PC-3 (cell line): ENCODE results near the gene SOAT1. TPM values are rescaled to one million over a fixed set of nuclear protein-coding genes. Genes with fewer than 3 reads are reported as not detected.
"Not testable (repeated sequence)": the region's sequence is repeated elsewhere in the genome, so short reads cannot be mapped to it uniquely, and the experiment has no call there.

Experiments used
- ATAC-seq: fragments of 200-7000 bp; cut with Tn5 transposase; 2 replicates; pipeline ENCODE4 v1.9.1; 2020; ENCODE audit warnings: mild to moderate bottlenecking, moderate library complexity
- BruUV-seq: library from RNA; stranded (reverse); fragments of 400-500 nt; replicated peaks from 2 replicates; lab custom pipeline; 2021; lab: Mats Ljungman, UMichigan
- CTCF ChIA-PET: fragments of 300-600 bp; sonication (Branson Sonifier 250); formaldehyde crosslinking; loops from one replicate; lab custom pipeline; 2022; ENCODE audit warnings: antibody characterized with exemption; lab: Charles Lee
- POLR2A ChIA-PET: fragments of 300-600 bp; sonication (Branson Sonifier 250); formaldehyde crosslinking; loops from one replicate; lab custom pipeline; 2022; ENCODE audit warnings: antibody characterized with exemption; ENCODE audit not compliant: unreplicated experiment; lab: Charles Lee
- DNase-seq: peaks from one replicate; pipeline ENCODE4 v3.0.0-alpha.2; 2015
- H2AFZ ChIP-seq: fragments of 300-600 bp; sonication (generic); 2 replicates; pipeline ENCODE4 v1.6.0; 2016; ENCODE audit warnings: antibody characterized with exemption, low read length
- H3F3A ChIP-seq: fragments of 300-600 bp; sonication (generic); one replicate; pipeline ENCODE4 v1.6.0; 2017; ENCODE audit warnings: antibody characterized with exemption, low read length, control low read depth, mild to moderate bottlenecking; ENCODE audit not compliant: unreplicated experiment
- H3K27ac ChIP-seq: fragments of 300-600 bp; sonication (generic); 2 replicates; pipeline ENCODE4 v1.5.1; 2016; ENCODE audit warnings: mild to moderate bottlenecking, low read length
- H3K27me3 ChIP-seq: fragments of 300-600 bp; sonication (generic); 2 replicates; pipeline ENCODE4 v1.6.1; 2016; ENCODE audit warnings: low read length, mixed read lengths
- H3K36me3 ChIP-seq: fragments of 300-600 bp; sonication (generic); 2 replicates; pipeline ENCODE4 v1.6.1; 2016; ENCODE audit warnings: low read depth, mixed run types, low read length, mixed read lengths
- H3K4me1 ChIP-seq: fragments of 300-600 bp; sonication (generic); 2 replicates; pipeline ENCODE4 v1.5.1; 2016; ENCODE audit warnings: low read length; ENCODE audit not compliant: insufficient read depth
- H3K4me2 ChIP-seq: fragments of 300-600 bp; sonication (generic); 2 replicates; pipeline ENCODE4 v1.6.0; 2016; ENCODE audit warnings: low read length
- H3K4me3 ChIP-seq: fragments of 300-600 bp; sonication (generic); 2 replicates; pipeline ENCODE4 v1.5.1; 2016; ENCODE audit warnings: mild to moderate bottlenecking, low read length, mixed read lengths
- H3K79me2 ChIP-seq: fragments of 300-600 bp; sonication (generic); 2 replicates; pipeline ENCODE4 v1.6.1; 2017; ENCODE audit warnings: low read length, mixed read lengths
- H3K9ac ChIP-seq: fragments of 300-600 bp; sonication (generic); 2 replicates; pipeline ENCODE4 v1.6.0; 2016; ENCODE audit warnings: mild to moderate bottlenecking, low read length
- H3K9me2 ChIP-seq: fragments of 300-600 bp; sonication (generic); replicated peaks from 2 replicates; pipeline ENCODE4 v1.6.1; 2016; ENCODE audit warnings: mixed run types, low read length, mixed read lengths
- H3K9me3 ChIP-seq: fragments of 300-600 bp; sonication (generic); 2 replicates; pipeline ENCODE4 v1.6.1; 2016; ENCODE audit warnings: low read length, mixed read lengths
- H4K20me1 ChIP-seq: fragments of 300-600 bp; sonication (generic); 2 replicates; pipeline ENCODE4 v1.6.1; 2016; ENCODE audit warnings: low read length, mixed read lengths
- EZH2 ChIP-seq: fragments of 300-600 bp; sonication (generic); IDR thresholded peaks from one replicate; pipeline ENCODE4 v1.6.1; 2017; ENCODE audit warnings: antibody characterized with exemption, mild to moderate bottlenecking, low read length; ENCODE audit not compliant: unreplicated experiment
- EZH2phosphoT487 ChIP-seq: fragments of 300-600 bp; sonication (generic); IDR thresholded peaks from 2 replicates; pipeline ENCODE4 v1.6.1; 2018; ENCODE audit warnings: mild to moderate bottlenecking, antibody characterized with exemption, low read length, borderline replicate concordance
- intact Hi-C: fragments of 100-400 bp; cut with micrococcal nuclease; formaldehyde crosslinking; loops from 2 replicates; pipeline ENCODE4 v1.9.0; 2023
- total RNA-seq: library from RNA; depleted of rRNA; stranded (reverse); fragments of >200 nt; gene quantifications from 2 replicates; pipeline ENCODE4 v1.2.3, GENCODE V29; 2014; rRNA removed
- TF ChIP-seq, protein P1 (sequence below): fragments of 300-600 bp; sonication (generic); conservative IDR thresholded peaks from 2 replicates; pipeline ENCODE4 v1.5.1; 2017; ENCODE audit warnings: antibody characterized with exemption, low read depth, mild to moderate bottlenecking, low read length

The SOAT1 gene
- total RNA-seq, 1 experiment from 2014 or later = 10.5 TPM

DNA sequence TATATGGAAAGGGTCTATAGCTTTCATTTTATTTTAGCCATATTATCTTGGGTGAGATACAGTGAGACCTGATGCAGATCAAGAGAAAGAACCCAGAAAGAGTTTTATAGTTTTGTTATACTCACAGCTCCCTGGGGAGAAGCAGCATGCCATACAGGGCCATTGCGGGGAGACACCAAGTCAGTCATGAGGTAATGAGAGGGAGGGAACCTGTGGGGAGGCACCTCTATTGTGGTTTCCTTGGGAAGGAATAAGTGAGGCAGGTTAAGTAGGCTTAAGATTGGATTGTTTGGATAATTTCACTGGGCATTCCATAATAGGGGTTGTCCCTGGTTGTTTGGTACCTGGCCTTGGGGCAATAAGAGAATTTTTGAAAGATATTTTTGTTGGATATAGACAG, 91.9 kb downstream of the SOAT1 start:
- intact Hi-C loops = no loop called here
- ATAC-seq = no peak
- Histone ChIP-seq H3F3A (no peaks in the 10 kb centered on the region), H3K9ac (no peak overlapping the region), H3K27me3 (no peaks in the 10 kb centered on the region), H3K9me2 (no peaks in the 10 kb centered on the region), H3K4me3 (no peak overlapping the region), H3K27ac (no peak overlapping the region), H3K4me2 (no peak overlapping the region), H3K4me1 (no peaks in the 10 kb centered on the region), H4K20me1 (no peaks in the 10 kb centered on the region), H3K79me2 (no peaks in the 10 kb centered on the region), H3K9me3 (no peaks in the 10 kb centered on the region), H3K36me3 (no peaks in the 10 kb centered on the region), H2AFZ (no peak overlapping the region)
- BruUV-seq = no TSS peak
- POLR2A ChIA-PET = no interaction called here
- CTCF ChIA-PET = no interaction called here
- DNase-seq = no peak
- no peak for TF ChIP-seq EZH2phosphoT487
- TF ChIP-seq EZH2 = no peak
- TF ChIP-seq, protein P1, sequence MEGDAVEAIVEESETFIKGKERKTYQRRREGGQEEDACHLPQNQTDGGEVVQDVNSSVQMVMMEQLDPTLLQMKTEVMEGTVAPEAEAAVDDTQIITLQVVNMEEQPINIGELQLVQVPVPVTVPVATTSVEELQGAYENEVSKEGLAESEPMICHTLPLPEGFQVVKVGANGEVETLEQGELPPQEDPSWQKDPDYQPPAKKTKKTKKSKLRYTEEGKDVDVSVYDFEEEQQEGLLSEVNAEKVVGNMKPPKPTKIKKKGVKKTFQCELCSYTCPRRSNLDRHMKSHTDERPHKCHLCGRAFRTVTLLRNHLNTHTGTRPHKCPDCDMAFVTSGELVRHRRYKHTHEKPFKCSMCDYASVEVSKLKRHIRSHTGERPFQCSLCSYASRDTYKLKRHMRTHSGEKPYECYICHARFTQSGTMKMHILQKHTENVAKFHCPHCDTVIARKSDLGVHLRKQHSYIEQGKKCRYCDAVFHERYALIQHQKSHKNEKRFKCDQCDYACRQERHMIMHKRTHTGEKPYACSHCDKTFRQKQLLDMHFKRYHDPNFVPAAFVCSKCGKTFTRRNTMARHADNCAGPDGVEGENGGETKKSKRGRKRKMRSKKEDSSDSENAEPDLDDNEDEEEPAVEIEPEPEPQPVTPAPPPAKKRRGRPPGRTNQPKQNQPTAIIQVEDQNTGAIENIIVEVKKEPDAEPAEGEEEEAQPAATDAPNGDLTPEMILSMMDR = no peak

DNA sequence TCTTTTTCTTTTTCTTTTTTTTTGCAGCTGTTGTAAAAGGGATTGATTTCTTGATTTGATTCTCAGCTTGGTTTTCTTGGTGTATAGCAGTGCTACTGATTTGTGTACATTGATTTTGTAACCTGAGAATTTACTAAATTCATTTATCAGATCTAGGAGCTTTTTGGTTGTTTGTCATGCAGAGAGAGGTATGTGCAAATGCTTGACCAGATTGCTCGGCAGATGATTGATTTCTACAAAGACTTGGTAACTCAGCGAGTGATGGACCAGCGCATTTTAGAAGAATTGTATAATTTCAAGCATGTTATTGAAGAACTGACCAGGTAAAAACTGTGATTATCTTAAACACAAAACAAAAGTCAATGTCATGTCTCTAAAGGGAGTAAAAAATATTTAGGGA, 100.1 kb downstream of the SOAT1 start:
- Histone ChIP-seq H3K36me3 (no peaks in the 10 kb centered on the region), H3K27me3 (no peaks in the 10 kb centered on the region), H3K4me2 (no peak overlapping the region), H3K4me1 (no peaks in the 10 kb centered on the region), H3K9ac (no peak overlapping the region), H3K79me2 (no peaks in the 10 kb centered on the region), H4K20me1 (no peaks in the 10 kb centered on the region), H3K9me2 (no peaks in the 10 kb centered on the region), H3F3A (no peaks in the 10 kb centered on the region), H2AFZ (no peak overlapping the region), H3K9me3 (no peaks in the 10 kb centered on the region), H3K4me3 (no peak overlapping the region), H3K27ac (no peak overlapping the region)
- ATAC-seq (no peak), DNase-seq (no peak)
- POLR2A ChIA-PET = no interaction called here
- TF ChIP-seq, protein P1 = no peak
- TF ChIP-seq EZH2phosphoT487 = no peak
- intact Hi-C loops = no loop called here
- CTCF ChIA-PET = no interaction called here
- BruUV-seq = no TSS peak

DNA sequence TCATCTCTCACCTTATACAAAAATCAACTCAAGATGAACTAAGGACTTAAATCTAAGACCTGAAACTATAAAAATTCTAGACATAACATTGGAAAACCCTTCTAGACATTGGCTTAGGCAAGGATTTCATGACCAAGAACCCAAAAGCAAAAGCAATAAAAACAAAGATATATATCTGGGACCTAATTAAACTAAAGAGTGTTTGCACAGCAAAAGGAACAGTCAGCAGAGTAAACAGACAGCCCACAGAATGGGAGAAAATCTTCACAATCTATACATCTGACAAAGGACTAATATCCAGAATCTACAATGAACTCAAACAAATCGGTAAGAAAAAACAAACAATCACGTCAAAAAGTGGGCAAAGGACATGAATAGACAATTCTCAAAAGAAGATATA, 105.8 kb downstream of the SOAT1 start:
- POLR2A ChIA-PET, H3K36me3 ChIP-seq, intact Hi-C loops, H3K27me3 ChIP-seq, H3K4me2 ChIP-seq, H3K9ac ChIP-seq, H4K20me1 ChIP-seq, ATAC-seq, H3K4me1 ChIP-seq, BruUV-seq, H3K4me3 ChIP-seq, H3K27ac ChIP-seq, H3K9me2 ChIP-seq, H3F3A ChIP-seq, H3K79me2 ChIP-seq, CTCF ChIA-PET, H3K9me3 ChIP-seq, H2AFZ ChIP-seq: not testable (repeated sequence)
- peak; percentile 9 for DNase-seq

Other genes with a start within 250 kb of the SOAT1 start
- 70.8 and 95.5 TPM in 2 replicates for gene TOR3A, start 211.7 kb upstream of the SOAT1 start, total RNA-seq
- gene ABL2, start 64.1 kb upstream of the SOAT1 start, total RNA-seq = 15.9 and 19.2 TPM in 2 replicates
- gene AXDND1, start 72.2 kb downstream of the SOAT1 start, total RNA-seq = not detected in 2 replicates